HEK293 (cell line): ENCODE measurements around the gene CTDSP2.
A peak's percentile ranks its signal among the peaks of the same experiment; 100 is the strongest.

ENCODE experiments used
- CTCF ChIA-PET: fragments of 350-600 bp; formaldehyde crosslinking; extraction: SDS; loops from one replicate; lab custom pipeline; 2021; ENCODE audit warnings: antibody characterized with exemption; lab: Yijun Ruan, JAX
- POLR2A ChIA-PET: fragments of 300-600 bp; formaldehyde crosslinking; extraction: SDS; loops from one replicate; lab custom pipeline; 2020; ENCODE audit warnings: antibody characterized with exemption, inconsistent platforms; lab: Yijun Ruan, JAX
- H3K27ac ChIP-seq: fragments of 200-500 bp; sonication (Bioruptor generic); 2 replicates; pipeline ENCODE4 v1.5.1; 2014; ENCODE audit warnings: low read depth, low read length, control low read depth, inconsistent platforms; ENCODE audit errors: extremely low read depth
- H3K36me3 ChIP-seq, 2 experiments: fragments of 200-500 bp in 1 of 2; sonication (Bioruptor generic) in 1 of 2; 1 replicate in 1 of 2; 2 replicates in 1 of 2; pipeline ENCODE4 v1.5.1; 2014 to 2017; ENCODE audit warnings: inconsistent platforms in 2 of 2, low read length in 2 of 2; ENCODE audit not compliant: control insufficient read depth in 2 of 2, insufficient read depth in 1 of 2
- H3K4me1 ChIP-seq: fragments of 200-500 bp; sonication (Bioruptor generic); 2 replicates; pipeline ENCODE4 v1.5.1; 2014; ENCODE audit warnings: mild to moderate bottlenecking, low read length, inconsistent platforms; ENCODE audit not compliant: control insufficient read depth, insufficient read depth
- H3K4me3 ChIP-seq: 2 replicates; pipeline ENCODE4 v1.5.1; 2011; ENCODE audit warnings: low read depth, mild to moderate bottlenecking, control low read depth, low read length, moderate library complexity
- H3K9me3 ChIP-seq: fragments of 200-500 bp; sonication (Bioruptor generic); 2 replicates; pipeline ENCODE4 v1.5.1; 2014; ENCODE audit warnings: low read depth, low read length, inconsistent platforms; ENCODE audit not compliant: control insufficient read depth, insufficient read depth
- BCL11B ChIP-seq: fragments of 450-650 bp; formaldehyde crosslinking; IDR thresholded peaks from 2 replicates; pipeline ENCODE4 v1.5.1; 2016; ENCODE audit warnings: low read depth, missing biosample characterization, missing genetic modification characterization
- HIC1 ChIP-seq: fragments of 450-650 bp; formaldehyde crosslinking; IDR thresholded peaks from 2 replicates; pipeline ENCODE4 v1.5.1; 2016; ENCODE audit warnings: missing biosample characterization, missing genetic modification characterization
- KLF10 ChIP-seq: fragments of 450-650 bp; IDR thresholded peaks from 2 replicates; pipeline ENCODE4 v1.5.1; 2018; ENCODE audit warnings: missing biosample characterization, mild to moderate bottlenecking, missing genetic modification characterization
- KLF9 ChIP-seq: fragments of 450-650 bp; formaldehyde crosslinking; IDR thresholded peaks from 2 replicates; pipeline ENCODE4 v1.5.1; 2016; ENCODE audit warnings: missing biosample characterization, missing genetic modification characterization, low read depth
- MZF1 ChIP-seq: fragments of 450-650 bp; formaldehyde crosslinking; IDR thresholded peaks from 2 replicates; pipeline ENCODE4 v1.5.1; 2017; ENCODE audit warnings: missing biosample characterization, missing genetic modification characterization, borderline replicate concordance
- OVOL3 ChIP-seq: fragments of 450-650 bp; formaldehyde crosslinking; IDR thresholded peaks from 2 replicates; pipeline ENCODE4 v1.5.1; 2016; ENCODE audit warnings: missing biosample characterization, missing genetic modification characterization
- SCRT2 ChIP-seq: fragments of 450-650 bp; formaldehyde crosslinking; IDR thresholded peaks from 2 replicates; pipeline ENCODE4 v1.5.1; 2016; ENCODE audit warnings: missing biosample characterization, missing genetic modification characterization
- SETDB1 ChIP-seq: IDR thresholded peaks from one replicate; pipeline ENCODE4 v1.6.1; 2017; ENCODE audit warnings: mild to moderate bottlenecking, low read length, moderate library complexity, mixed read lengths; ENCODE audit not compliant: insufficient read length
- SP7 ChIP-seq: fragments of 450-650 bp; formaldehyde crosslinking; IDR thresholded peaks from 2 replicates; pipeline ENCODE4 v1.5.1; 2016; ENCODE audit warnings: missing biosample characterization, missing genetic modification characterization
- ZBTB11 ChIP-seq: fragments of 450-650 bp; formaldehyde crosslinking; conservative IDR thresholded peaks from 2 replicates; pipeline ENCODE4 v1.5.1; 2016; ENCODE audit warnings: low read depth, missing biosample characterization, missing genetic modification characterization
- ZBTB17 ChIP-seq: fragments of 450-650 bp; formaldehyde crosslinking; IDR thresholded peaks from 2 replicates; pipeline ENCODE4 v1.5.1; 2016; ENCODE audit warnings: missing biosample characterization, missing genetic modification characterization
- ZBTB8A ChIP-seq: fragments of 450-650 bp; formaldehyde crosslinking; IDR thresholded peaks from 2 replicates; pipeline ENCODE4 v1.5.1; 2016; ENCODE audit warnings: missing biosample characterization, missing genetic modification characterization
- ZNF114 ChIP-seq: fragments of 450-650 bp; formaldehyde crosslinking; IDR thresholded peaks from 2 replicates; pipeline ENCODE4 v1.5.0; 2017; ENCODE audit warnings: missing biosample characterization, missing genetic modification characterization
- ZNF132 ChIP-seq: fragments of 450-650 bp; formaldehyde crosslinking; IDR thresholded peaks from 2 replicates; pipeline ENCODE4 v1.5.1; 2017; ENCODE audit warnings: missing biosample characterization, missing genetic modification characterization, borderline replicate concordance
- ZNF184 ChIP-seq: fragments of 450-650 bp; IDR thresholded peaks from 2 replicates; pipeline ENCODE4 v1.5.1; 2018; ENCODE audit warnings: missing biosample characterization, mild to moderate bottlenecking, missing genetic modification characterization
- ZNF2 ChIP-seq: fragments of 450-650 bp; formaldehyde crosslinking; IDR thresholded peaks from 2 replicates; pipeline ENCODE4 v1.5.1; 2016; ENCODE audit warnings: missing biosample characterization, missing genetic modification characterization
- ZNF280C ChIP-seq: fragments of 450-650 bp; formaldehyde crosslinking; IDR thresholded peaks from 2 replicates; pipeline ENCODE4 v1.5.1; 2016; ENCODE audit warnings: missing biosample characterization, missing genetic modification characterization
- ZNF423 ChIP-seq: fragments of 450-650 bp; formaldehyde crosslinking; IDR thresholded peaks from 2 replicates; pipeline ENCODE4 v1.5.1; 2016; ENCODE audit warnings: missing biosample characterization, missing genetic modification characterization
- ZNF621 ChIP-seq: fragments of 450-650 bp; formaldehyde crosslinking; IDR thresholded peaks from 2 replicates; pipeline ENCODE4 v1.5.1; 2017; ENCODE audit warnings: missing biosample characterization, missing genetic modification characterization
- ZNF692 ChIP-seq: fragments of 450-650 bp; formaldehyde crosslinking; IDR thresholded peaks from 2 replicates; pipeline ENCODE4 v1.5.1; 2016; ENCODE audit warnings: missing biosample characterization, missing genetic modification characterization
- ZNF830 ChIP-seq: fragments of 450-650 bp; IDR thresholded peaks from 2 replicates; pipeline ENCODE4 v1.5.0; 2018; ENCODE audit warnings: missing biosample characterization, missing genetic modification characterization, low read depth, mild to moderate bottlenecking, moderate library complexity

Gene CTDSP2

GRCh38 chr12:57779736-57780135 lies 66.8 kb downstream of the CTDSP2 start:
- H3K27ac ChIP-seq = no peak overlapping the region
- CTCF ChIA-PET = interaction anchor here (1.2 to 2.9 kb wide), 2 partner anchors 20 to 23 kb away, joined by 5 to 17 read pairs; no protein-coding TSS in a partner anchor

GRCh38 chr12:57777911-57778310 lies 68.6 kb downstream of the CTDSP2 start:
- peaks cover 5 to 30% of the 10 kb centered on the region in 2 experiments; a peak in 2 of 3 replicates for H3K36me3 ChIP-seq
- POLR2A ChIA-PET = interaction anchor here (1.0 kb wide), 1 partner anchor 17 kb away, joined by 3 read pairs; no protein-coding TSS in a partner anchor
- CTCF ChIA-PET = interaction anchor here (0.6 to 1.0 kb wide), 3 partner anchors 11 to 38 kb away, joined by 3 to 4 read pairs (median 3); no protein-coding TSS in a partner anchor

More at GRCh38 chr12:57779736-57780135, 66.8 kb downstream of the CTDSP2 start:
- Histone ChIP-seq H3K4me3 (no peak overlapping the region), H3K36me3 (peaks cover 8 to 34% of the 10 kb centered on the region in 2 experiments; a peak in 2 of 3 replicates), H3K4me1 (no peaks in the 10 kb centered on the region), H3K9me3 (no peaks in the 10 kb centered on the region)
- POLR2A ChIA-PET = interaction anchor here (1.2 kb wide), 1 partner anchor 15 kb away, joined by 3 read pairs; no protein-coding TSS in a partner anchor
- TF ChIP-seq OVOL3 (tag by site-specific recombination) = no peak
- no peak for TF ChIP-seq ZNF2 (tag by site-specific recombination)
- no peak for TF ChIP-seq KLF9
- TF ChIP-seq ZNF830 (tag by site-specific recombination) = no peak
- TF ChIP-seq ZNF114 = no peak
- TF ChIP-seq ZBTB11 = no peak
- no peak for TF ChIP-seq ZNF423 (tag by site-specific recombination)
- no peak for TF ChIP-seq ZNF621 (tag by site-specific recombination)
- no peak for TF ChIP-seq KLF10 (tag by site-specific recombination)
- no peak for TF ChIP-seq BCL11B (tag by site-specific recombination)
- no peak for TF ChIP-seq ZNF132 (tag by site-specific recombination)

GRCh38 chr12:57777367-57777766 lies 69.2 kb downstream of the CTDSP2 start:
- H3K9me3 ChIP-seq = no peaks in the 10 kb centered on the region
- H3K27ac ChIP-seq = no peak overlapping the region
- no peak overlapping the region for H3K4me3 ChIP-seq
- POLR2A ChIA-PET = no interaction called here
- H3K4me1 ChIP-seq = 0 out of 2 replicates have a peak, but pooled peaks cover 3% of the 10 kb centered on the region
- H3K36me3 ChIP-seq = peaks cover 5 to 30% of the 10 kb centered on the region in 2 experiments; a peak in 2 of 3 replicates
- CTCF ChIA-PET = no interaction called here
- TF ChIP-seq ZBTB17 (tag by site-specific recombination) (no peak), MZF1 (no peak), SETDB1 (no peak), ZNF692 (no peak), ZNF184 (tag by site-specific recombination) (no peak), SP7 (tag by site-specific recombination) (no peak), ZBTB8A (tag by site-specific recombination) (no peak), HIC1 (tag by site-specific recombination) (no peak)

More at GRCh38 chr12:57777911-57778310, 68.6 kb downstream of the CTDSP2 start:
- Histone ChIP-seq H3K4me3 (no peak overlapping the region), H3K4me1 (0 out of 2 replicates have a peak, but pooled peaks cover 3% of the 10 kb centered on the region), H3K27ac (no peak overlapping the region), H3K9me3 (no peaks in the 10 kb centered on the region)
- TF ChIP-seq SCRT2 (tag by site-specific recombination) (0 out of 2 replicates have a peak, but pooled peaks have one; percentile 36), ZNF280C (tag by site-specific recombination) (no peak)
